ENCODE data around the gene EIF2D.

- TF ChIP-seq, protein P1, sequence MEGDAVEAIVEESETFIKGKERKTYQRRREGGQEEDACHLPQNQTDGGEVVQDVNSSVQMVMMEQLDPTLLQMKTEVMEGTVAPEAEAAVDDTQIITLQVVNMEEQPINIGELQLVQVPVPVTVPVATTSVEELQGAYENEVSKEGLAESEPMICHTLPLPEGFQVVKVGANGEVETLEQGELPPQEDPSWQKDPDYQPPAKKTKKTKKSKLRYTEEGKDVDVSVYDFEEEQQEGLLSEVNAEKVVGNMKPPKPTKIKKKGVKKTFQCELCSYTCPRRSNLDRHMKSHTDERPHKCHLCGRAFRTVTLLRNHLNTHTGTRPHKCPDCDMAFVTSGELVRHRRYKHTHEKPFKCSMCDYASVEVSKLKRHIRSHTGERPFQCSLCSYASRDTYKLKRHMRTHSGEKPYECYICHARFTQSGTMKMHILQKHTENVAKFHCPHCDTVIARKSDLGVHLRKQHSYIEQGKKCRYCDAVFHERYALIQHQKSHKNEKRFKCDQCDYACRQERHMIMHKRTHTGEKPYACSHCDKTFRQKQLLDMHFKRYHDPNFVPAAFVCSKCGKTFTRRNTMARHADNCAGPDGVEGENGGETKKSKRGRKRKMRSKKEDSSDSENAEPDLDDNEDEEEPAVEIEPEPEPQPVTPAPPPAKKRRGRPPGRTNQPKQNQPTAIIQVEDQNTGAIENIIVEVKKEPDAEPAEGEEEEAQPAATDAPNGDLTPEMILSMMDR (conservative IDR thresholded peaks at IDR 0.05) = no peak
- no peak for TF ChIP-seq ZFX (IDR thresholded peaks at IDR 0.05)
These were observed 54.4 kb downstream of the EIF2D start for GRCh38 chr1:206557636-206558473.

Measured in C4-2B (cell line).